Type B pancreatic cell (in vitro differentiated cells): Measurements from ENCODE around the gene SEMA4G. TPM values are rescaled to one million over a fixed set of nuclear protein-coding genes. Genes with fewer than 3 reads are reported as not detected.

Experiments
- DNase-seq: peaks from one replicate; pipeline ENCODE4 v3.0.0; 2021; ENCODE audit warnings: mixed read lengths; ENCODE audit not compliant: unreplicated experiment; ENCODE audit errors: extremely low spot score
- H3K27ac Mint-ChIP-seq: 2 replicates; pipeline ENCODE4 v1.8.0; 2021; ENCODE audit warnings: mild to moderate bottlenecking, mixed read lengths
- H3K27me3 Mint-ChIP-seq: 2 replicates; pipeline ENCODE4 v1.8.0; 2021; ENCODE audit warnings: mixed read lengths
- H3K36me3 Mint-ChIP-seq: 2 replicates; pipeline ENCODE4 v1.8.0; 2021; ENCODE audit warnings: mixed read lengths
- H3K4me1 Mint-ChIP-seq: one replicate; pipeline ENCODE4 v1.8.0; 2021; ENCODE audit warnings: mixed read lengths; ENCODE audit not compliant: unreplicated experiment
- H3K4me3 Mint-ChIP-seq: 2 replicates; pipeline ENCODE4 v1.8.0; 2021; ENCODE audit warnings: mild to moderate bottlenecking, mixed read lengths
- H3K9me3 Mint-ChIP-seq: 2 replicates; pipeline ENCODE4 v1.8.0; 2021; ENCODE audit warnings: mixed read lengths
- CTCF ChIP-seq: fragments of 200-600 bp; sonication (generic); conservative IDR thresholded peaks from 2 replicates; pipeline ENCODE4 v1.5.0; 2021; ENCODE audit warnings: antibody characterized with exemption, mild to moderate bottlenecking
- total RNA-seq: library from RNA; stranded (reverse); gene quantifications from 2 replicates; pipeline ENCODE4 v1.2.1, GENCODE V29; 2021; ENCODE audit warnings: low replicate concordance

SEMA4G gene
- total RNA-seq, 1 donor from 2014 or later: 46.0 TPM

DNA sequence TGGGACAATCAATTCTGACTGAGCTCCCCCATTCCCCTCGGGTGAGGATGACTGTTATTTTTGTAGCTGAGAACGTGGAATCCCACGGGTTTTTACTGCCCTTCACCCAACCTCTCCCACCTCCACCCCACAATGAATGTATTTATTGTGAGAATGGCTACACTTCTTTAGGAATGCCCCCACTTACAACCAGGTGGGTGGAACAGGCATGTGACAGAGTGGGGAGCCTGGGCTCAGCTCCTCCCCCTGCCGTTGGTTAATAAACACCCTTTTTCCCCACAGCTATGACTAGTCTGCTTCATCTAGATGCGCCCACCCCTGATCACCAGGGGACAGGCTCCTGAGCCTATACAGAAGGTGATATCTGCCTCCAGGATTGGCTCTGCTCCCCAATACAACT lies 16.0 kb downstream of the SEMA4G start:
- TF ChIP-seq CTCF: no peak
- H3K36me3 Mint-ChIP-seq: peaks cover 10% of the 10 kb centered on the region
- H3K4me3 Mint-ChIP-seq: peak overlapping the region; percentile 98
- no peaks in the 10 kb centered on the region for H3K9me3 Mint-ChIP-seq
- H3K4me1 Mint-ChIP-seq: peaks cover 23% of the 10 kb centered on the region
- H3K27ac Mint-ChIP-seq: no peak overlapping the region
- no peak for DNase-seq
- no peaks in the 10 kb centered on the region for H3K27me3 Mint-ChIP-seq

GRCh38 chr10:100986623-100986951 lies 17.3 kb downstream of the SEMA4G start:
- Mint-ChIP-seq H3K4me1 (peaks cover 25% of the 10 kb centered on the region), H3K4me3 (peak overlapping the region; percentile 98), H3K27ac (peak overlapping the region; percentile 92), H3K9me3 (no peaks in the 10 kb centered on the region), H3K36me3 (peaks cover 20% of the 10 kb centered on the region), H3K27me3 (no peaks in the 10 kb centered on the region)
- no peak for DNase-seq
- no peak for TF ChIP-seq CTCF

DNA sequence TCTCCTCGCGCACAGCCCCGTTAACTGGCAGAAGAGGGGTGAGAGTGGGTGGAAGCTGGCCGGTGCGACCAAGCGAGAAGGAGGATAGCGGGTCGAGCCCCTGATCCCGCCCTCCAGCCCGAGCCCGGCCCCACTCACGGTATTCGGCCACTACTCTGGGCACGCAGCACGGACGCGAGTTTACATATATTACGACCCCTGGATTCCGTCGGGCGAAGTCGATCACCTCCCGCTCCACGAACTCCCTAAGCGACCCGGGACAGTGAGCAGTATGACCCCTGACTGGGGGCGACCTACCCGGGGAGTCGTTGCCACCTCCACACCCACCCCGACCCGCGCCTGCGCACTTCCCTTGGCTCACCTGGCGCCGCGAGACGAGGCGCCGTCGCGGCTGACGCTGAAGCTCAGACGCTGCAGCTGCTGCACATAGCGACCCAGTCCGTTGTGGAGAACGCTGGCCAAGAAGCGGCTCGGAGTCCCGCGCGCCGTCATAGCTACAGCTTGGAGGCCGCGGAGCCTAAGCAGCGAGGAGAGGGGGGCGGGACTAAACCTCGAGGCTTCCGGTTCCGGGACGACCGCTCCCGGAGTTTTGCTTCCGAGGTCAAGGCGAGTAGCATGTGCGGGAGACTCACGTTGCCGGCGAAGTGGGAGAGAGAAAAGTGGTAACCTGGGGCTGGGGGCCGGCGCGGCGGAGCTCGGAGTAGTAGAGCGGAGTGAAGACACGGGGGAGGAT lies 17.8 kb downstream of the SEMA4G start, which contains the start of the genes MRPL43 and TWNK:
Gene MRPL43 (minus strand): TSS at position 546 of the 733 bp plus-strand sequence. CDS start 54 bp downstream, at position 492.
Gene TWNK (plus strand): TSS at position 592 of the 733 bp plus-strand sequence. CDS start 668 bp downstream, outside the sequence.
- H3K9me3 Mint-ChIP-seq: no peaks in the 10 kb centered on the region
- H3K27me3 Mint-ChIP-seq: no peaks in the 10 kb centered on the region
- H3K4me3 Mint-ChIP-seq: peak within 1 kb of the TSS; percentile 98
- H3K27ac Mint-ChIP-seq: peak within 1 kb of the TSS; percentile 92
- DNase-seq: peak; percentile 87
- H3K36me3 Mint-ChIP-seq: peaks cover 20% of the 10 kb centered on the region
- TF ChIP-seq CTCF: no peak
- peaks cover 25% of the 10 kb centered on the region for H3K4me1 Mint-ChIP-seq

GRCh38 chr10:100987685-100988049 lies 18.4 kb downstream of the SEMA4G start:
- TF ChIP-seq CTCF: no peak
- peak overlapping the region; percentile 92 for H3K27ac Mint-ChIP-seq

GRCh38 chr10:100988166-100988565 lies 18.9 kb downstream of the SEMA4G start:
- peak overlapping the region; percentile 98 for H3K4me3 Mint-ChIP-seq
- H3K9me3 Mint-ChIP-seq: no peaks in the 10 kb centered on the region
- no peaks in the 10 kb centered on the region for H3K27me3 Mint-ChIP-seq
- no peak for DNase-seq
- no peak for TF ChIP-seq CTCF
- H3K36me3 Mint-ChIP-seq: peaks cover 20% of the 10 kb centered on the region
- H3K27ac Mint-ChIP-seq: peak overlapping the region; percentile 92
- peaks cover 25% of the 10 kb centered on the region for H3K4me1 Mint-ChIP-seq

More at GRCh38 chr10:100987685-100988049, 18.4 kb downstream of the SEMA4G start:
- Mint-ChIP-seq H3K9me3 (no peaks in the 10 kb centered on the region), H3K27me3 (no peaks in the 10 kb centered on the region), H3K4me3 (peak overlapping the region; percentile 98), H3K4me1 (peaks cover 25% of the 10 kb centered on the region), H3K36me3 (peaks cover 20% of the 10 kb centered on the region)
- DNase-seq: no peak
